Testis (tissue), 2 donors: Measurements from ENCODE around the gene PGR.

Source experiments
- POLR2A ChIP-seq: fragments of 450-650 bp; IDR thresholded peaks from one replicate; pipeline ENCODE4 v1.6.1; 2017; ENCODE audit warnings: antibody characterized with exemption, mild to moderate bottlenecking, moderate library complexity
- TF ChIP-seq, protein P1 (sequence below), 3 experiments: fragments of 450-650 bp in 2 of 3; fragments of 200-600 bp in 1 of 3; sonication (generic) in 1 of 3; IDR thresholded peaks; one replicate each; pipeline ENCODE4 v1.5.1; 2016 to 2019; ENCODE audit warnings: antibody characterized with exemption in 3 of 3, mild to moderate bottlenecking in 2 of 3, moderate library complexity in 1 of 3

DNA sequence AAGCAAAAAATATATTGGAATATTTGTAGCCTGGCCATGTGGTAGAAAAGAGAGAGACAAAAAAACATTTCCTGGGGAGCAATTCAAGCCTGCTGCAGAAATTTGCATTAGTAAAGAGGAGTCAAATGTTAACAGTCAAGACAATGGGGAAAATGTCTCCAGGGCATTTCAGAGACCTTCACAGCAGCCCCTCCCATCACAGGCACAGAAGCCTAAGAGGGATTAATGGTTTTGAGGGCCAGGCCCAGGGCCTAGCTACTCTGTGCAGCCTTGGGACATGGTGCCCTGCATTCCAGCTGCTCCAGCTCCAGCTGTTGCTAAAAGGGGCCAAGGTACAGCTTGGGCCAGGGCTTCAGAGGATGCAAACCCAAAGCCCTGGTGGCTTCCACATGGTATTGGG is 46.8 kb downstream of the PGR start:
- TF ChIP-seq POLR2A, result no peak
- TF ChIP-seq, protein P1, sequence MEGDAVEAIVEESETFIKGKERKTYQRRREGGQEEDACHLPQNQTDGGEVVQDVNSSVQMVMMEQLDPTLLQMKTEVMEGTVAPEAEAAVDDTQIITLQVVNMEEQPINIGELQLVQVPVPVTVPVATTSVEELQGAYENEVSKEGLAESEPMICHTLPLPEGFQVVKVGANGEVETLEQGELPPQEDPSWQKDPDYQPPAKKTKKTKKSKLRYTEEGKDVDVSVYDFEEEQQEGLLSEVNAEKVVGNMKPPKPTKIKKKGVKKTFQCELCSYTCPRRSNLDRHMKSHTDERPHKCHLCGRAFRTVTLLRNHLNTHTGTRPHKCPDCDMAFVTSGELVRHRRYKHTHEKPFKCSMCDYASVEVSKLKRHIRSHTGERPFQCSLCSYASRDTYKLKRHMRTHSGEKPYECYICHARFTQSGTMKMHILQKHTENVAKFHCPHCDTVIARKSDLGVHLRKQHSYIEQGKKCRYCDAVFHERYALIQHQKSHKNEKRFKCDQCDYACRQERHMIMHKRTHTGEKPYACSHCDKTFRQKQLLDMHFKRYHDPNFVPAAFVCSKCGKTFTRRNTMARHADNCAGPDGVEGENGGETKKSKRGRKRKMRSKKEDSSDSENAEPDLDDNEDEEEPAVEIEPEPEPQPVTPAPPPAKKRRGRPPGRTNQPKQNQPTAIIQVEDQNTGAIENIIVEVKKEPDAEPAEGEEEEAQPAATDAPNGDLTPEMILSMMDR (IDR thresholded peaks at IDR 0.05), result no peak
